ENCODE data around the gene DPM1. TPM values are rescaled to one million over a fixed set of nuclear protein-coding genes. Genes with fewer than 3 reads are reported as not detected.

Gene DPM1
- total RNA-seq, 1 donor from 2014 or later: 82.7 TPM

- TF ChIP-seq CTCF (IDR thresholded peaks at IDR 0.05; ENCODE audit: insufficient read depth, low read length, severe bottlenecking): no peak
- FAIRE-seq: peak; percentile 83
- no peak overlapping the region for H3K4me3 ChIP-seq (ENCODE audit: low read depth, low read length)
- H3K36me3 ChIP-seq (ENCODE audit: control insufficient read depth, insufficient read depth, low read length): no peaks in the 10 kb centered on the region
- H3K27me3 ChIP-seq (ENCODE audit: control insufficient read depth, insufficient read depth, low read length): no peaks in the 10 kb centered on the region
- DNase-seq (ENCODE audit: low read depth): peak; percentile 98
Measured at GRCh38 chr20:50919567-50919966, 38.8 kb downstream of the DPM1 start.

- TF ChIP-seq CTCF (IDR thresholded peaks at IDR 0.05; ENCODE audit: insufficient read depth, low read length, severe bottlenecking): no peak
- DNase-seq (ENCODE audit: low read depth) (peak; percentile 34), FAIRE-seq (no peak)
- no peaks in the 10 kb centered on the region for H3K27me3 ChIP-seq (ENCODE audit: control insufficient read depth, insufficient read depth, low read length)
- H3K36me3 ChIP-seq (ENCODE audit: control insufficient read depth, insufficient read depth, low read length): no peaks in the 10 kb centered on the region
- no peak overlapping the region for H3K4me3 ChIP-seq (ENCODE audit: low read depth, low read length)
Measured at GRCh38 chr20:50918403-50918802, 39.9 kb downstream of the DPM1 start.

GRCh38 chr20:50916934-50917333 lies 41.4 kb downstream of the DPM1 start:
- no peak for FAIRE-seq
- no peak for TF ChIP-seq CTCF (IDR thresholded peaks at IDR 0.05; ENCODE audit: insufficient read depth, low read length, severe bottlenecking)
- no peak for DNase-seq (ENCODE audit: low read depth)
- H3K4me3 ChIP-seq (ENCODE audit: low read depth, low read length): no peak overlapping the region
- no peaks in the 10 kb centered on the region for H3K36me3 ChIP-seq (ENCODE audit: control insufficient read depth, insufficient read depth, low read length)
- no peaks in the 10 kb centered on the region for H3K27me3 ChIP-seq (ENCODE audit: control insufficient read depth, insufficient read depth, low read length)

GRCh38 chr20:50916257-50916656 lies 42.1 kb downstream of the DPM1 start:
- DNase-seq (ENCODE audit: low read depth) (peak; percentile 92), FAIRE-seq (no peak)
- Histone ChIP-seq H3K36me3 (ENCODE audit: control insufficient read depth, insufficient read depth, low read length) (no peaks in the 10 kb centered on the region), H3K4me3 (ENCODE audit: low read depth, low read length) (no peak overlapping the region), H3K27me3 (ENCODE audit: control insufficient read depth, insufficient read depth, low read length) (no peaks in the 10 kb centered on the region)
- no peak for TF ChIP-seq CTCF (IDR thresholded peaks at IDR 0.05; ENCODE audit: insufficient read depth, low read length, severe bottlenecking)

GRCh38 chr20:50915424-50915823 lies 42.9 kb downstream of the DPM1 start:
- TF ChIP-seq CTCF (IDR thresholded peaks at IDR 0.05; ENCODE audit: insufficient read depth, low read length, severe bottlenecking): no peak
- DNase-seq (ENCODE audit: low read depth) (peak; percentile 56), FAIRE-seq (no peak)
- Histone ChIP-seq H3K27me3 (ENCODE audit: control insufficient read depth, insufficient read depth, low read length) (no peaks in the 10 kb centered on the region), H3K36me3 (ENCODE audit: control insufficient read depth, insufficient read depth, low read length) (no peaks in the 10 kb centered on the region), H3K4me3 (ENCODE audit: low read depth, low read length) (no peak overlapping the region)

- H3K36me3 ChIP-seq (ENCODE audit: control insufficient read depth, insufficient read depth, low read length): peaks cover 1% of the 10 kb centered on the region
- no peaks in the 10 kb centered on the region for H3K27me3 ChIP-seq (ENCODE audit: control insufficient read depth, insufficient read depth, low read length)
- no peak for TF ChIP-seq CTCF (IDR thresholded peaks at IDR 0.05; ENCODE audit: insufficient read depth, low read length, severe bottlenecking)
- no peak for FAIRE-seq
- no peak overlapping the region for H3K4me3 ChIP-seq (ENCODE audit: low read depth, low read length)
- peak; percentile 65 for DNase-seq (ENCODE audit: low read depth)
Measured at GRCh38 chr20:50913690-50914375, 44.5 kb downstream of the DPM1 start.

Measured in bronchial epithelial cell (primary cell).